Myocyte (in vitro differentiated cells): ENCODE results near the gene HMBS. TPM values are rescaled to one million over a fixed set of nuclear protein-coding genes. Genes with fewer than 3 reads are reported as not detected.
"Not testable (repeated sequence)": the region's sequence is repeated elsewhere in the genome, so short reads cannot be mapped to it uniquely, and the experiment has no call there.

Experiments
- DNase-seq: peaks from one replicate; pipeline ENCODE4 v3.0.0-alpha.2; 2012; ENCODE audit warnings: low read depth
- polyA plus RNA-seq: library from polyadenylated mRNA; unstranded; fragments of >200 nt; gene quantifications from one replicate; pipeline ENCODE4 v1.2.1, GENCODE V29; 2012; ENCODE audit warnings: missing spikeins
- total RNA-seq: library from RNA; depleted of rRNA; stranded (reverse); fragments of >200 nt; gene quantifications from 2 replicates; pipeline ENCODE4 v1.2.3, GENCODE V29; 2014

The HMBS gene
- 4.1 and 10.3 TPM in 2 replicates for total RNA-seq
- polyA plus RNA-seq, result 31.7 TPM

DNA sequence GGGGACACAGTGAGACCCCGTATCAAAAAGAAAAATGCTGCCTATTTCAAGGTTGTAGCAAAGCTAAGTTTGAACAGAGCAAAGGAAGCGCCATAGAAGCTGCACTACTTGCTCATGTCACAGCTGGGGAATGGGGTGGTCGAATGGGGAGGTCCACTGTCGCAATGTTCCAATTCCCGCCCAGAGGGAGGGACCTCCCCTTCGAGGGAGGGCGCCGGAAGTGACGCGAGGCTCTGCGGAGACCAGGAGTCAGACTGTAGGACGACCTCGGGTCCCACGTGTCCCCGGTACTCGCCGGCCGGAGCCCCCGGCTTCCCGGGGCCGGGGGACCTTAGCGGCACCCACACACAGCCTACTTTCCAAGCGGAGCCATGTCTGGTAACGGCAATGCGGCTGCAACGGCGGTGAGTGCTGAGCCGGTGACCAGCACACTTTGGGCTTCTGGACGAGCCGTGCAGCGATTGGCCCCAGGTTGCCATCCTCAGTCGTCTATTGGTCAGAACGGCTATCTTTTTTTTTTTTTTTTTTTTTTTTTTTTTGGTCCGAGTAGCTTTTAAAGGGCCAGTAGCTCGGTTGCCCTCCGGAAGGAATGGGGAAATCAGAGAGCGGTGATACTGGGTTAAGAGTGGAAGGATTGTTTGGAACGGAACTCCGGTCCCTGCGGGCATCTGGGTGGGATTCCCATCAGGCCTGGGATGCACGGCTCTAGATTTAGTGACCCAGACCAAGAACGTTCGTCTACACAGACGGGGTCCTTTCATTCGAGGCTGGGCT, at the start of gene HMBS:
TSS of gene HMBS (plus strand) at position 219 of the 774 bp plus-strand sequence. CDS start at position 372, 153 bp downstream.
- DNase-seq, result peak; percentile 95

- DNase-seq, result no peak
Measured at GRCh38 chr11:119038884-119039283, 45.8 kb upstream of the HMBS start.

DNA sequence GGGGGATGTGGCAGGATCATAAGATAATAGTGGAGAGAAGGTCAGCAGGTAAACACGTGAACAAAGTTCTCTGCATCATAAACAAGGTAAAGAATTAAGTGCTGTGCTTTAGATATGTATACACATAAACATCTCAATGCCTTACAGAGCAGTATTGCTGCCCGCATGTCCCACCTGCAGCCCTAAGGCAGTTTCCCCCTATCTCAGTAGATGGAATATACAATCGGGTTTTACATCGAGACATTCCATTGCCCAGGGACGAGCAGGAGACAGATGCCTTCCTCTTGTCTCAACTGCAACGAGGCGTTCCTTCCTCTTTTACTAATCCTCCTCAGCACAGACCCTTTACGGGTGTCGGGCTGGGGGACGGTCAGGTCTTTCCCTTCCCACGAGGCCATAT, 45.2 kb upstream of the HMBS start:
- DNase-seq, result not testable (repeated sequence)

GRCh38 chr11:119041821-119042514, 42.7 kb upstream of the HMBS start:
- DNase-seq, result no peak

GRCh38 chr11:119042927-119043326, 41.8 kb upstream of the HMBS start:
- DNase-seq, result no peak

DNA sequence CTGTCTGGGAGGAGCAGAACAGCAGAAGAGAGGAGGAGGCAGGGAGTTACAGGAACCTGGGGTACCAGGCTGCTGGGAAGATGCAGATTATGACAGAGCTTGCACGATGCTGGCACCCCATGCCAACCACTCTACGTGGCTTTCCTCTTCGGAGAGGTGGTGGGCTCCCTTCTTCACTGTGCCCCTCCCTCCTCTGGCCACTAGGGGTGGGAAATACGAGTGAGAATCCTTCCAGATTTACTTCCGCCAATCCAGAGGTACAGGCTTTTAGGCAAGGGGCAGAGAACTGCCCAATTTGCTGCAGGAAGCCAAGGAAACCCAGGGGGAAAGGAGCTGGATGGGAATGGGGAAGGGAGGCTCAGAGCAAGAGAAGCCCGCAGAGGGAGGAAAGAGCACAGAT, 40.0 kb upstream of the HMBS start:
- DNase-seq, result no peak

DNA sequence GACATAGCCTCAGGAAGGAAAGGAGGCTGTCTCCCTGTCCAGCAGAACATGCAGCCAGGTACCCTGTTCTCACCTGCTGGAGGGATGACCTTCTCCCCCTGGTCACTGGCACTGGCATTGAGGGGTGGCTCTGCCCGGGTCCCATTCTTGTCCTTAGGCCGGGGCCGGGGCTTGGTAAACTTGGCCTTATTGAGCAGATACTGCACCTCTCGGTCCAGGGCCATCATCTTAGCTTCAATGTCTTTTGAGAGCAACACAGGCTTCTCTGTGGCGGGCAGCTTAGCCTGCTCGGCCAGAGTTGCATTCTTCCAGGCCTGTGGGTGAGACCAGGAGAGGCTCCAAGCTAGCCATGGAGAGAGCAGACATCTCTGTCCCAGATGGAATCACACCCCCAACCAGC, 38.2 kb upstream of the HMBS start:
- DNase-seq, result no peak

- DNase-seq, result no peak
Measured at GRCh38 chr11:119047205-119047604, 37.5 kb upstream of the HMBS start.

- no peak for DNase-seq
Measured at GRCh38 chr11:119048644-119049043, 36.0 kb upstream of the HMBS start.

GRCh38 chr11:119049081-119049480, 35.6 kb upstream of the HMBS start:
- DNase-seq, result no peak

GRCh38 chr11:119051440-119052162, 33.1 kb upstream of the HMBS start:
- peak; percentile 39 for DNase-seq

DNA sequence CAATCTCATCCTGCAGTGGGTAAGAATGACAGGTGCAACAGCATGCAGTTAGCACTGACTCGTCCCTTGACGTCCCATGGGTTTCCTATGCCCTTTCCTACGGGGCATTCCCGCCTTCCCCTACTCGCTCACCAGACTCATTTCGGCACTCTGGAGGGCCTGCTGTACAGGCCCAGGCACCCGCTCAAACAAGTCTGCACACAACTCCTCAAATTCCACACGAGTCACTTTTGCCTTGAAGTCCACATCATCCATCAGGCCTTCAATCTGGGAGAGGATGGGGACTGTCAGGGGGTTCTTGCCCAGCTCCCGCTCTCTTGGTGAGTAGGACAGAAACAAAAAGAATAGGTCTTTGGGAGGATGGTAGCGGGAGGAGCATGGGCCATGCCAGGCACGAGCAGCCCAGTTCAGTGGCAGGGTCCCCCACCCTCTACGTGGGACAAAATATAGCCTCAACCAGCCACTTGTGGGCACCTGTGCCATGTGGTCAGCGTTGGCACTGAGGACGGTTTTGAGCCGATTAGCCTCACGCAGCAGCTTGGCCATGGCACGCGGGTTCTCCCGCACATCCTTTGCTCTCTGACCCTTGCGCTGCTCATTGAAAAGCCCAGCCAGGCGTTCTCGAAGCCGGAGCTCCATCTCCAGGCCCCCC, 32.4 kb upstream of the HMBS start:
- DNase-seq, result no peak

DNA sequence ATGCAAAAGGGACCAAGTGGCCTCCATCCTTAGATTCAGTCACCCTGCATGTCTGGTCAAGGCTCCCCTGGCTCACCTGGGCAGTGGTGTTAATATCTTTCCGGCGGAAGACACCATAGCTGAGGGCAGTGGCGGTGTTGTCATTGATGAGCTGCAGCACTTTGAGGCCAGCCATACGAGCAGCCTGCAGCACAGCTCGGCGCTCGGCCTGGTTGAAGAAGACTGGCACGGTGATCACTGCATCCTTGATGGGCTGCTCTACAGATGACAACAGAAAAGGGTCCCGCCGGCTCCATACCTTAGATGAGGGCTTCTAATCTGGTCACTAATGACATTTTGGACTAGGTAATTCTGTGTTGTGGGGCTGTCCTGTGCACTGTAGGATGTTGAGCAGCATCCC, 30.3 kb upstream of the HMBS start:
- DNase-seq, result no peak

GRCh38 chr11:119055901-119056300, 28.8 kb upstream of the HMBS start:
- DNase-seq, result peak; percentile 44

- DNase-seq, result no peak
Measured at GRCh38 chr11:119056421-119056999, 28.2 kb upstream of the HMBS start.

- peak; percentile 98 for DNase-seq
Measured at GRCh38 chr11:119057000-119057769, 27.5 kb upstream of the HMBS start, which contains the start of gene HYOU1. Gene HYOU1, minus strand, starts transcription at chr11:119057205. Its CDS starts 1,045 bp downstream, at chr11:119056160.

- DNase-seq, result not testable (repeated sequence)
Measured at GRCh38 chr11:119059128-119059527, 25.6 kb upstream of the HMBS start.

DNA sequence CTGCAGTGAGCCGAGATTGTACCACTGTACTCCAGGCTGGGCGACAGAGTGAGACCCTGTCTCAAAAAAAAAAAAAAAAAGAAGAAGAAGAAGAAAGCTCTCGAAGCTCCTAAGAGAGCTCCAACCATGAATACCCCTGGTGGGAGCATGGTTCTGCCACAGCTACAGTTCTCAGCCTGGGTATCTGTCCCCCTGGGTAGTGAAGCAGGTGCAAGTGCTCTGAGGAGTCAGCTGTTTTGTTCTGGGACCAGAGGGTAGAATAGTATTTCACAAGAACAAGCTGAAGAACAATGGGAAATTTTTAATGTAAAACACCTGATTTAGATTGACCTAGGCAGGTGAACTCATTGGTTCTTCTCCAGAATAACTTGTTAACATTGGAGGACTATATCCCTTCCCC, 23.4 kb upstream of the HMBS start:
- peak; percentile 43 for DNase-seq

- DNase-seq, result peak; percentile 17
Measured at GRCh38 chr11:119062779-119063178, 21.9 kb upstream of the HMBS start.

- DNase-seq, result peak; percentile 12
Measured at GRCh38 chr11:119065369-119065768, 19.3 kb upstream of the HMBS start.
